CD14-positive monocyte (primary cell): ENCODE results near the gene SALL2. TPM values are rescaled to one million over a fixed set of nuclear protein-coding genes. Genes with fewer than 3 reads are reported as not detected.

Experiments used
- DNase-seq, 3 donors: peaks; one replicate each; pipeline ENCODE4 v3.0.0-alpha.2; 2011 to 2022
- H2AFZ ChIP-seq: 2 replicates; pipeline ENCODE4 v1.6.0; 2012; ENCODE audit warnings: mild to moderate bottlenecking, low read depth, low read length, inconsistent platforms; ENCODE audit not compliant: insufficient read depth, poor library complexity, severe bottlenecking
- H3K27ac ChIP-seq, 2 donors: 1 replicate in 1 of 2; 2 replicates in 1 of 2; pipeline ENCODE4 v1.5.1; 2012 to 2013; ENCODE audit warnings: low read length in 2 of 2, control low read depth in 1 of 2, inconsistent platforms in 1 of 2, low read depth in 1 of 2, mild to moderate bottlenecking in 1 of 2
- H3K27me3 ChIP-seq, 2 donors: one replicate each; pipeline versions ENCODE4 v1.6.0 to v1.6.1; 2011 to 2013; ENCODE audit warnings: low read length in 2 of 2; ENCODE audit not compliant: control insufficient read depth in 2 of 2, insufficient read depth in 2 of 2
- H3K36me3 ChIP-seq, 2 donors: replicated peaks in 1 of 2; 1 replicate in 1 of 2; 2 replicates in 1 of 2; pipeline versions ENCODE4 v1.5.1 to v1.6.1; 2012 to 2013; ENCODE audit warnings: low read length in 2 of 2, control low read depth in 1 of 2, inconsistent platforms in 1 of 2, mild to moderate bottlenecking in 1 of 2; ENCODE audit not compliant: insufficient read depth in 2 of 2, control insufficient read depth in 1 of 2
- H3K4me1 ChIP-seq, 2 donors: 1 replicate in 1 of 2; 2 replicates in 1 of 2; pipeline versions ENCODE4 v1.5.1 to v1.6.1; 2012 to 2013; ENCODE audit warnings: low read length in 2 of 2, control low read depth in 1 of 2, inconsistent platforms in 1 of 2, mild to moderate bottlenecking in 1 of 2, moderate library complexity in 1 of 2; ENCODE audit not compliant: insufficient read depth in 2 of 2, control insufficient read depth in 1 of 2
- H3K4me2 ChIP-seq: replicated peaks from 2 replicates; pipeline ENCODE3; 2012; ENCODE audit warnings: low read length, moderate library complexity, mild to moderate bottlenecking; ENCODE audit not compliant: poor library complexity, severe bottlenecking; ENCODE audit errors: extremely low read depth
- H3K4me3 ChIP-seq, 3 experiments: fragments of 200-600 bp in 1 of 3; sonication (generic) in 1 of 3; replicated peaks in 1 of 3; 1 replicate in 2 of 3; 2 replicates in 1 of 3; pipeline ENCODE4 v1.5.1; 2011 to 2013; ENCODE audit warnings: low read length in 3 of 3, mild to moderate bottlenecking in 3 of 3, control low read depth in 2 of 3, low read depth in 2 of 3, inconsistent platforms in 1 of 3, moderate library complexity in 1 of 3
- H3K79me2 ChIP-seq: 2 replicates; pipeline ENCODE4 v1.6.0; 2012; ENCODE audit warnings: mild to moderate bottlenecking, control low read depth, inconsistent platforms, low read length, moderate library complexity; ENCODE audit not compliant: insufficient read depth
- H3K9ac ChIP-seq: 2 replicates; pipeline ENCODE4 v1.6.0; 2017; ENCODE audit warnings: low read length, mild to moderate bottlenecking; ENCODE audit not compliant: insufficient read depth, poor library complexity, severe bottlenecking
- H3K9me3 ChIP-seq, 2 donors: replicated peaks in 1 of 2; 1 replicate in 1 of 2; 2 replicates in 1 of 2; pipeline versions ENCODE4 v1.5.1 to v1.6.1; 2012 to 2013; ENCODE audit warnings: low read length in 2 of 2, control low read depth in 1 of 2; ENCODE audit not compliant: control insufficient read depth in 1 of 2, insufficient read depth in 1 of 2
- H4K20me1 ChIP-seq: 2 replicates; pipeline ENCODE4 v1.6.0; 2012; ENCODE audit warnings: mild to moderate bottlenecking, low read length, control low read depth, moderate library complexity; ENCODE audit not compliant: insufficient read depth
- H3K27ac Mint-ChIP-seq, 7 donors: one replicate each; pipeline ENCODE4 v1.8.0; 2020; ENCODE audit warnings: mild to moderate bottlenecking in 7 of 7, mixed read lengths in 7 of 7, moderate library complexity in 6 of 7, inconsistent platforms in 2 of 7
- H3K27me3 Mint-ChIP-seq, 3 donors: one replicate each; pipeline ENCODE4 v1.8.0; 2021 to 2022; ENCODE audit warnings: low read depth in 3 of 3, mild to moderate bottlenecking in 3 of 3, mixed read lengths in 3 of 3, moderate library complexity in 3 of 3, inconsistent platforms in 1 of 3
- H3K36me3 Mint-ChIP-seq, 2 donors: one replicate each; pipeline ENCODE4 v1.8.0; 2020; ENCODE audit warnings: mixed read lengths in 2 of 2, inconsistent platforms in 1 of 2, mild to moderate bottlenecking in 1 of 2
- H3K4me1 Mint-ChIP-seq: one replicate; pipeline ENCODE4 v1.8.0; 2020; ENCODE audit warnings: mild to moderate bottlenecking, mixed read lengths
- H3K4me3 Mint-ChIP-seq, 2 donors: one replicate each; pipeline ENCODE4 v1.8.0; 2020; ENCODE audit warnings: mild to moderate bottlenecking in 2 of 2, mixed read lengths in 2 of 2, moderate library complexity in 1 of 2
- H3K9me3 Mint-ChIP-seq, 7 donors: one replicate each; pipeline ENCODE4 v1.8.0; 2020 to 2022; ENCODE audit warnings: mixed read lengths in 7 of 7, mild to moderate bottlenecking in 6 of 7, moderate library complexity in 6 of 7, inconsistent platforms in 2 of 7
- CTCF ChIP-seq: fragments of 200-600 bp; IDR thresholded peaks from one replicate; pipeline ENCODE4 v1.8.0; 2022; ENCODE audit warnings: antibody characterized with exemption, mild to moderate bottlenecking
- WGBS: methylation state at CpG from one replicate; pipeline ENCODE4 v1.1.5; 2013; ENCODE audit warnings: missing lambda C conversion rate; ENCODE audit not compliant: insufficient coverage; 5-methylcytosine and 5-hydroxymethylcytosine counted together
- intact Hi-C, 2 donors: fragments of 100-400 bp; cut with micrococcal nuclease; formaldehyde crosslinking; loops; one replicate each; pipeline versions ENCODE4 v1.15.0 to v1.15.1; 2023
- polyA plus RNA-seq, 3 donors: library from polyadenylated mRNA; depleted of rRNA in 1 of 3; unstranded in 2 of 3; stranded (reverse) in 1 of 3; fragments of 300-500 nt in 2 of 3; fragments of >200 nt in 1 of 3; fragmentation: Illumina TruSeq in 2 of 3; gene quantifications; 1 replicate in 2 of 3; 2 replicates in 1 of 3; pipeline ENCODE4 v1.2.3, GENCODE V29; 2012 to 2021

Gene SALL2
- polyA plus RNA-seq, 3 donors: not detected

DNA sequence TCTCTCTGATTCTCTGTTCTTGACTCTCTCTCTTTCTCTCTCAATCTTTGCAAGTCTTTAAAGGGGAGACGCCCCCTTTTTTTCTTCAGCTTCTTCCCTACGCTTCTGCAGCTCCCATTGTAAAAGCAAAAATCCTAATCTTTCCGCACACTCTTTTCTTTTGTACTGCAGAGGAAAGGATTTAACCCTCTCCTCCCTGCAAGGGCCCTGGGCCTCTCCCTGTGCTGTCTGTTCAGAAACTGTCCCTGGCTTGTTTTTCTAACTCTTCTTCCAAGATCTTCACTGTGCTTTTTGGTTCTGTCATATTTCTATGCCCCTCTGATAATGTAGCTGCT, 10.9 kb upstream of the SALL2 start:
- H3K4me2 ChIP-seq: no peak overlapping the region
- no peak for TF ChIP-seq CTCF
- Mint-ChIP-seq H3K9me3 (peaks cover 0 to 7% (median 0%) of the 10 kb centered on the region in 7 donors), H3K27me3 (peaks cover 40 to 63% (median 43%) of the 10 kb centered on the region in 3 donors), H3K27ac (no peak overlapping the region), H3K4me1 (peaks cover 14% of the 10 kb centered on the region), H3K36me3 (no peaks in the 10 kb centered on the region), H3K4me3 (peak overlapping the region in 1 of 2 donors; percentile 65)
- no peaks in the 10 kb centered on the region for H3K36me3 ChIP-seq
- peaks cover 0 to 18% of the 10 kb centered on the region in 2 donors for H3K9me3 ChIP-seq
- no peaks in the 10 kb centered on the region for H4K20me1 ChIP-seq
- DNase-seq: no peak
- peaks cover 63 to 64% of the 10 kb centered on the region in 2 donors for H3K27me3 ChIP-seq
- intact Hi-C loops: no loop called here
- peak overlapping the region; percentile 12 for H2AFZ ChIP-seq
- no peak overlapping the region for H3K4me3 ChIP-seq
- no peak overlapping the region for H3K9ac ChIP-seq
- WGBS: 63% methylated on average over 1 of the region's 3 CpGs
- no peak overlapping the region for H3K27ac ChIP-seq
- no peaks in the 10 kb centered on the region for H3K79me2 ChIP-seq
- no peaks in the 10 kb centered on the region for H3K4me1 ChIP-seq

DNA sequence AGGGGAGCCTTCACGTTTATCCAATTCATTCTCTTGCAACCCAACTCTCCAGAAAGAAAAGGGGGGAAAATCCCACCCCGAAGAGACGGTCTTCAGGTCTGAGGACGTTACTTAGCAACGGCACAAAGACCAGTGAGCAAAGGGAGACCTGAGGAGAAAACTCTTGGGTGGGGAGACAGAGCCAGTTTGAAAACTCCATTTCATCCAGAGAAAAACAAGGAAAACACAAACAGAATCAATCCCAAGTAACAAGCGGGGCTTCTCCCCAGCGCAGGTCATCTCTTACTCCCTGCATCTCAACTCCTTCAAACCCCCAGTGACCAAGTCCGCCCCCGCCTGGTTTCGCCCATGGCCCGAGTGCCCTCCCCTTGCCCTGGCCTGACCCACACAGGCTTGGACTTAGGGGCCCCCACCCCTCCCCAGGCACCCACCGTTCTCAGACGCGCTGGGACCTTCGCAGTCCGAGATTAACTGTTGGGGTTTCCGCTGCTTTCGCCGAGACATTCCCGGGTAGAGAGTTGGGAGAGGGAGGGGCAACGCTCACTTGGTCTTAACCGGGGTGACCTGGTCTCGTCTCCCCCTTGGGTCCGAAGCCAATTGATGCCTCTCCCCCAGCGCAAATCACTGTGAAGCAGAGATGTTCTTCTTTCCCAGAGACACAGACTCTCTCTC, 10.4 kb upstream of the SALL2 start:
- peaks cover 63 to 64% of the 10 kb centered on the region in 2 donors for H3K27me3 ChIP-seq
- H2AFZ ChIP-seq: peak overlapping the region; percentile 12
- no peaks in the 10 kb centered on the region for H3K36me3 ChIP-seq
- H3K4me3 Mint-ChIP-seq: peak overlapping the region in 1 of 2 donors; percentile 65
- no peaks in the 10 kb centered on the region for H3K36me3 Mint-ChIP-seq
- H3K27ac ChIP-seq: no peak overlapping the region
- intact Hi-C loops: no loop called here
- no peak overlapping the region for H3K9ac ChIP-seq
- H3K9me3 Mint-ChIP-seq: peaks cover 0 to 7% (median 0%) of the 10 kb centered on the region in 7 donors
- no peaks in the 10 kb centered on the region for H4K20me1 ChIP-seq
- DNase-seq: no peak
- H3K27ac Mint-ChIP-seq: no peak overlapping the region
- no peak overlapping the region for H3K4me3 ChIP-seq
- no peak overlapping the region for H3K4me2 ChIP-seq
- TF ChIP-seq CTCF: no peak
- H3K4me1 ChIP-seq: no peaks in the 10 kb centered on the region
- peaks cover 40 to 63% (median 43%) of the 10 kb centered on the region in 3 donors for H3K27me3 Mint-ChIP-seq
- WGBS: 8% methylated on average over 14 of the region's 25 CpGs
- H3K79me2 ChIP-seq: no peaks in the 10 kb centered on the region
- peaks cover 0 to 18% of the 10 kb centered on the region in 2 donors for H3K9me3 ChIP-seq
- H3K4me1 Mint-ChIP-seq: peaks cover 14% of the 10 kb centered on the region
